Neural cell (in vitro differentiated cells): Measurements from ENCODE around the gene HNRNPA2B1. TPM values are rescaled to one million over a fixed set of nuclear protein-coding genes. Genes with fewer than 3 reads are reported as not detected.

ENCODE experiments used
- H2AFZ ChIP-seq: fragments of 200-600, 300-800 bp; sonication (generic), shearing (Covaris generic); 2 replicates; pipeline ENCODE4 v1.6.0; 2014; ENCODE audit warnings: low read depth, mild to moderate bottlenecking, antibody characterized with exemption, low read length, moderate library complexity
- H3F3A ChIP-seq: fragments of 200-600 bp; shearing (Covaris generic); 2 replicates; pipeline ENCODE4 v1.6.1; 2016; ENCODE audit warnings: mild to moderate bottlenecking, moderate library complexity, mixed read lengths, antibody characterized with exemption, low read length; ENCODE audit not compliant: insufficient read depth, poor library complexity, severe bottlenecking
- H3K27ac ChIP-seq: fragments of 200-600, 300-800 bp; sonication (generic), shearing (Covaris generic); 2 replicates; pipeline ENCODE4 v1.5.1; 2014; ENCODE audit warnings: mild to moderate bottlenecking, low read length, moderate library complexity
- H3K27me3 ChIP-seq: fragments of 300-800, 200-600 bp; sonication (generic), shearing (Covaris generic); 2 replicates; pipeline ENCODE4 v1.6.0; 2014; ENCODE audit warnings: mild to moderate bottlenecking, low read depth, low read length, moderate library complexity; ENCODE audit not compliant: insufficient read depth
- H3K36me3 ChIP-seq: fragments of 300-800, 200-600 bp; sonication (generic), shearing (Covaris generic); 2 replicates; pipeline ENCODE4 v1.5.1; 2014; ENCODE audit warnings: mild to moderate bottlenecking, antibody characterized with exemption, low read length, moderate library complexity; ENCODE audit not compliant: insufficient read depth
- H3K4me2 ChIP-seq: fragments of 300-800, 200-600 bp; sonication (generic), shearing (Covaris generic); 2 replicates; pipeline ENCODE4 v1.6.0; 2014; ENCODE audit warnings: mild to moderate bottlenecking, low read length
- H3K4me3 ChIP-seq: fragments of 300-800, 200-600 bp; sonication (generic), shearing (Covaris generic); 2 replicates; pipeline ENCODE4 v1.5.1; 2014; ENCODE audit warnings: mild to moderate bottlenecking, low read length, moderate library complexity
- H3K79me2 ChIP-seq: fragments of 200-600 bp; shearing (Covaris generic); replicated peaks from 2 replicates; pipeline ENCODE4 v1.6.0; 2014; ENCODE audit warnings: mild to moderate bottlenecking, low read length, moderate library complexity; ENCODE audit not compliant: insufficient read depth
- H3K9ac ChIP-seq: fragments of 300-800, 200-600 bp; sonication (generic), shearing (Covaris generic); 2 replicates; pipeline ENCODE4 v1.6.1; 2016; ENCODE audit warnings: mild to moderate bottlenecking, low read length, mixed read lengths
- H3K9me2 ChIP-seq: fragments of 200-600 bp; shearing (Covaris generic); 2 replicates; pipeline ENCODE4 v1.6.1; 2016; ENCODE audit warnings: mild to moderate bottlenecking, low read length, mixed read lengths; ENCODE audit not compliant: insufficient read depth
- H3K9me3 ChIP-seq: fragments of 200-600, 300-800 bp; sonication (generic), shearing (Covaris generic); 2 replicates; pipeline ENCODE4 v1.6.1; 2016; ENCODE audit warnings: mild to moderate bottlenecking, mixed run types, low read length, moderate library complexity, mixed read lengths
- H4K20me1 ChIP-seq: fragments of 200-600 bp; shearing (Covaris generic); 2 replicates; pipeline ENCODE4 v1.6.1; 2016; ENCODE audit warnings: mild to moderate bottlenecking, mixed run types; ENCODE audit not compliant: insufficient read depth
- CTCF ChIP-seq: fragments of 450-650 bp; IDR thresholded peaks from 2 replicates; pipeline ENCODE4 v1.5.1; 2014; ENCODE audit warnings: antibody characterized with exemption, mild to moderate bottlenecking, moderate library complexity; ENCODE audit not compliant: poor library complexity, severe bottlenecking
- EP300 ChIP-seq: fragments of 450-650 bp; conservative IDR thresholded peaks from 2 replicates; pipeline ENCODE4 v1.6.1; 2014; ENCODE audit warnings: antibody characterized with exemption, mild to moderate bottlenecking, moderate library complexity; ENCODE audit not compliant: poor library complexity, severe bottlenecking
- EZH2 ChIP-seq: fragments of 200-600, 300-800 bp; shearing (Covaris generic), sonication (generic); IDR thresholded peaks from 2 replicates; pipeline ENCODE4 v1.6.1; 2014; ENCODE audit warnings: antibody characterized with exemption, low read length, borderline replicate concordance, mild to moderate bottlenecking; ENCODE audit not compliant: insufficient read depth, poor library complexity, severe bottlenecking
- MXI1 ChIP-seq: fragments of 450-650 bp; conservative IDR thresholded peaks from 2 replicates; pipeline ENCODE4 v1.6.1; 2014; ENCODE audit warnings: antibody characterized with exemption, mild to moderate bottlenecking; ENCODE audit not compliant: poor library complexity, severe bottlenecking
- POLR2AphosphoS5 ChIP-seq: IDR thresholded peaks from 2 replicates; pipeline ENCODE4 v1.6.1; 2012
- RAD21 ChIP-seq: fragments of 450-650 bp; conservative IDR thresholded peaks from 2 replicates; pipeline ENCODE4 v1.6.1; 2014; ENCODE audit warnings: antibody characterized with exemption, mild to moderate bottlenecking, moderate library complexity
- REST ChIP-seq: IDR thresholded peaks from 2 replicates; pipeline ENCODE4 v1.6.1; 2012; ENCODE audit warnings: borderline replicate concordance
- SMC3 ChIP-seq: fragments of 450-650 bp; conservative IDR thresholded peaks from 2 replicates; pipeline ENCODE4 v1.6.1; 2014; ENCODE audit warnings: antibody characterized with exemption, mild to moderate bottlenecking, moderate library complexity; ENCODE audit not compliant: poor library complexity
- TAF1 ChIP-seq: IDR thresholded peaks from 2 replicates; pipeline ENCODE4 v1.6.1; 2012; ENCODE audit warnings: low read depth
- polyA plus RNA-seq: library from polyadenylated mRNA; depleted of rRNA; stranded (reverse); fragments of >200 nt; gene quantifications from 2 replicates; pipeline ENCODE4 v1.2.3, GENCODE V29; 2014

HNRNPA2B1 gene
- polyA plus RNA-seq, 1 donor from 2014 or later = 419 TPM

GRCh38 chr7:26202019-26202990 lies 1.8 kb upstream of the HNRNPA2B1 start:
- H3K79me2 ChIP-seq = peaks cover 83% of the 10 kb centered on the region
- no peaks in the 10 kb centered on the region for H3K27me3 ChIP-seq
- H4K20me1 ChIP-seq = peaks cover 21% of the 10 kb centered on the region
- H3K9ac ChIP-seq = peak overlapping the region; percentile 99
- H3K9me3 ChIP-seq = no peaks in the 10 kb centered on the region
- H3K36me3 ChIP-seq = peaks cover 8% of the 10 kb centered on the region
- H3K4me2 ChIP-seq = peak overlapping the region; percentile 75
- peak overlapping the region; percentile 59 for H2AFZ ChIP-seq
- TF ChIP-seq MXI1 (no peak), REST (peak; percentile 13), TAF1 (no peak), CTCF (no peak), EP300 (no peak), SMC3 (no peak), RAD21 (no peak), POLR2AphosphoS5 (peak; percentile 17)
- peak overlapping the region; percentile 90 for H3K4me3 ChIP-seq
- no peaks in the 10 kb centered on the region for H3K9me2 ChIP-seq
- H3F3A ChIP-seq = peaks cover 4% of the 10 kb centered on the region
- peak overlapping the region; percentile 98 for H3K27ac ChIP-seq

- Histone ChIP-seq H3K9me3 (no peaks in the 10 kb centered on the region), H3K9me2 (no peaks in the 10 kb centered on the region), H2AFZ (peak within 1 kb of the TSS; percentile 59), H3K27ac (peak within 1 kb of the TSS; percentile 100), H3K79me2 (peaks cover 83% of the 10 kb centered on the region), H3K27me3 (no peaks in the 10 kb centered on the region), H3K4me3 (peak within 1 kb of the TSS; percentile 90), H3F3A (peaks cover 4% of the 10 kb centered on the region), H3K36me3 (peaks cover 1% of the 10 kb centered on the region), H4K20me1 (peaks cover 28% of the 10 kb centered on the region), H3K9ac (peak within 1 kb of the TSS; percentile 100), H3K4me2 (peak within 1 kb of the TSS; percentile 75)
- TF ChIP-seq RAD21 = no peak
- peak; percentile 84 for TF ChIP-seq TAF1
- no peak for TF ChIP-seq SMC3
- TF ChIP-seq POLR2AphosphoS5 = peak; percentile 89
- TF ChIP-seq CTCF = no peak
- TF ChIP-seq MXI1 = no peak
- TF ChIP-seq EP300 = peak; percentile 5
- peak; percentile 40 for TF ChIP-seq REST
- TF ChIP-seq EZH2 = no peak
Measured at GRCh38 chr7:26201247-26202018, 887 bp upstream of the HNRNPA2B1 start, which contains the start of gene CBX3. Gene CBX3, plus strand, starts transcription at chr7:26201745. Its CDS starts 1,254 bp downstream, at chr7:26202999.
